B cell (primary cell): ENCODE data around the gene TAF8. TPM values are rescaled to one million over a fixed set of nuclear protein-coding genes. Genes with fewer than 3 reads are reported as not detected.
A peak's percentile ranks its signal among the peaks of the same experiment; 100 is the strongest.

Experiments
- ATAC-seq: fragments of 200-7000 bp; cut with Tn5 transposase; one replicate; pipeline ENCODE4 v1.10.0; 2021; ENCODE audit warnings: low read depth, mild to moderate bottlenecking, moderate number of reproducible peaks, moderate library complexity
- CTCF ChIA-PET: fragments of 350-600 bp; sonication (Branson Sonifier 250); formaldehyde crosslinking; loops from one replicate; lab custom pipeline; 2021; ENCODE audit warnings: antibody characterized with exemption, inconsistent platforms; lab: Charles Lee
- POLR2A ChIA-PET: fragments of 350-600 bp; sonication (Branson Sonifier 250); formaldehyde crosslinking; loops from one replicate; lab custom pipeline; 2021; ENCODE audit warnings: antibody characterized with exemption; lab: Charles Lee
- DNase-seq: peaks from one replicate; pipeline ENCODE4 v3.0.0; 2013
- H2AFZ ChIP-seq: 2 replicates; pipeline ENCODE4 v1.6.1; 2012; ENCODE audit warnings: mild to moderate bottlenecking, low read depth, low read length; ENCODE audit not compliant: insufficient read depth, poor library complexity, severe bottlenecking
- H3K27ac ChIP-seq, 2 donors: 1 replicate in 1 of 2; 2 replicates in 1 of 2; pipeline ENCODE4 v1.5.1; 2012 to 2013; ENCODE audit warnings: low read length in 2 of 2, mild to moderate bottlenecking in 2 of 2, moderate library complexity in 1 of 2
- H3K27me3 ChIP-seq, 4 experiments: fragments of 200-600 bp in 1 of 4; sonication (generic) in 1 of 4; replicated peaks in 1 of 4; 1 replicate in 2 of 4; 2 replicates in 2 of 4; pipeline versions ENCODE4 v1.6.1 to v1.7.0; 2013 to 2016; ENCODE audit warnings: low read length in 3 of 4, mild to moderate bottlenecking in 2 of 4, mixed read lengths in 1 of 4, moderate library complexity in 1 of 4; ENCODE audit not compliant: insufficient read depth in 4 of 4, control insufficient read depth in 3 of 4; ENCODE audit errors: control extremely low read depth in 1 of 4
- H3K36me3 ChIP-seq, 2 experiments: replicated peaks in 1 of 2; 1 replicate in 1 of 2; 2 replicates in 1 of 2; pipeline versions ENCODE4 v1.6.1 to v1.7.1; 2013; ENCODE audit warnings: low read length in 1 of 2; ENCODE audit not compliant: insufficient read depth in 2 of 2, control insufficient read depth in 1 of 2; ENCODE audit errors: control extremely low read depth in 1 of 2, extremely low read depth in 1 of 2
- H3K4me1 ChIP-seq, 2 donors: fragments of 200-600 bp in 1 of 2; sonication (generic) in 1 of 2; 1 replicate in 1 of 2; 2 replicates in 1 of 2; pipeline versions ENCODE4 v1.5.1 to v1.6.1; 2013 to 2017; ENCODE audit warnings: low read length in 2 of 2; ENCODE audit not compliant: control insufficient read depth in 2 of 2, insufficient read depth in 2 of 2
- H3K4me2 ChIP-seq: replicated peaks from 2 replicates; pipeline ENCODE3; 2012; ENCODE audit warnings: mild to moderate bottlenecking, low read depth, low read length; ENCODE audit not compliant: poor library complexity, severe bottlenecking
- H3K4me3 ChIP-seq, 5 experiments: fragments of 200-600 bp in 1 of 5; sonication (generic) in 1 of 5; 1 replicate in 3 of 5; 2 replicates in 2 of 5; pipeline versions ENCODE4 v1.5.1 to v1.7.0; 2011 to 2016; ENCODE audit warnings: low read length in 4 of 5, mild to moderate bottlenecking in 4 of 5, low read depth in 2 of 5, control low read depth in 1 of 5, moderate library complexity in 1 of 5; ENCODE audit not compliant: insufficient read depth in 1 of 5; ENCODE audit errors: control extremely low read depth in 1 of 5, extremely low read depth in 1 of 5
- H3K79me2 ChIP-seq: fragments of 200-600 bp; sonication (generic); one replicate; pipeline ENCODE4 v1.6.0; 2016; ENCODE audit warnings: low read length; ENCODE audit not compliant: control insufficient read depth, insufficient read depth
- H3K9ac ChIP-seq: fragments of 200-600 bp; sonication (generic); 2 replicates; pipeline ENCODE4 v1.6.1; 2017; ENCODE audit warnings: mild to moderate bottlenecking, low read length, moderate library complexity
- H3K9me3 ChIP-seq, 3 donors: one replicate each; pipeline versions ENCODE4 v1.6.1 to v1.7.1; 2013; ENCODE audit warnings: low read length in 2 of 3; ENCODE audit not compliant: control insufficient read depth in 2 of 3, insufficient read depth in 1 of 3; ENCODE audit errors: control extremely low read depth in 1 of 3
- H4K20me1 ChIP-seq: 2 replicates; pipeline ENCODE4 v1.6.0; 2012; ENCODE audit warnings: mild to moderate bottlenecking, low read length; ENCODE audit not compliant: insufficient read depth, control insufficient read depth, poor library complexity, severe bottlenecking
- H3K27ac Mint-ChIP-seq: one replicate; pipeline ENCODE4 v1.8.0; 2021; ENCODE audit warnings: mixed read lengths
- H3K27me3 Mint-ChIP-seq: one replicate; pipeline ENCODE4 v1.8.0; 2021; ENCODE audit warnings: mixed read lengths
- H3K4me1 Mint-ChIP-seq: one replicate; pipeline ENCODE4 v1.8.0; 2021; ENCODE audit warnings: mixed read lengths
- H3K4me3 Mint-ChIP-seq: one replicate; pipeline ENCODE4 v1.8.0; 2021; ENCODE audit warnings: mixed read lengths
- H3K9me3 Mint-ChIP-seq: one replicate; pipeline ENCODE4 v1.8.0; 2022; ENCODE audit warnings: mixed read lengths; ENCODE audit not compliant: insufficient read depth
- CTCF ChIP-seq: fragments of 200-600 bp; IDR thresholded peaks from one replicate; pipeline ENCODE4 v1.8.0; 2022; ENCODE audit warnings: antibody characterized with exemption, mild to moderate bottlenecking
- EZH2 ChIP-seq: IDR thresholded peaks from 2 replicates; pipeline ENCODE4 v1.6.1; 2012; ENCODE audit warnings: borderline replicate concordance, low read depth, mild to moderate bottlenecking, moderate library complexity, low read length; ENCODE audit not compliant: insufficient read depth, poor library complexity, severe bottlenecking
- WGBS: methylation state at CpG from one replicate; pipeline ENCODE4 v1.1.5; 2013; ENCODE audit warnings: missing lambda C conversion rate; ENCODE audit not compliant: insufficient coverage; 5-methylcytosine and 5-hydroxymethylcytosine counted together
- intact Hi-C: fragments of 100-400 bp; cut with micrococcal nuclease; formaldehyde crosslinking; loops from one replicate; pipeline ENCODE4 v1.10.0; 2022
- polyA plus RNA-seq: library from polyadenylated mRNA; depleted of rRNA; stranded (reverse); fragments of >200 nt; gene quantifications from 2 replicates; pipeline ENCODE4 v1.2.3, GENCODE V29; 2012
- total RNA-seq, 2 donors: library from RNA; stranded (reverse); fragments of 120-200 nt in 1 of 2; gene quantifications; 1 replicate in 1 of 2; 2 replicates in 1 of 2; pipeline versions ENCODE4 v1.2.3 to v1.2.4, GENCODE V29; 2013 to 2022

Gene TAF8
- total and polyA plus RNA-seq, 2 donors (not counting 1 experiment from before 2014, with no cell fraction given) = 30.6 to 67.0 TPM

- H3K79me2 ChIP-seq = peaks cover 90% of the 10 kb centered on the region
- DNase-seq (peak; percentile 86), ATAC-seq (peak; percentile 46)
- H3K27me3 ChIP-seq = no peaks in the 10 kb centered on the region
- H3K4me3 Mint-ChIP-seq = peak overlapping the region; percentile 77
- ChIA-PET POLR2A (interaction anchor here (0.5 to 1.5 kb wide), 4 partner anchors 12 to 101 kb away, joined by 4 to 6 read pairs (median 4); partner anchors contain the start of genes BYSL and MED20), CTCF (interaction anchor here (0.6 to 3.6 kb wide), 6 partner anchors 10 to 236 kb away, joined by 3 to 23 read pairs (median 5); no protein-coding TSS in a partner anchor)
- no peaks in the 10 kb centered on the region for H3K27me3 Mint-ChIP-seq
- peak overlapping the region; percentile 48 for H3K9ac ChIP-seq
- H3K36me3 ChIP-seq = peaks cover 0 to 12% of the 10 kb centered on the region in 2 experiments
- 71% methylated on average over 2 of the region's 12 CpGs for WGBS
- intact Hi-C loops = loop anchor here (1.0 to 10.0 kb wide), 7 partner anchors 15 to 297 kb away; partner anchors contain the start of genes BYSL, CCND3 and MED20
- H3K9me3 ChIP-seq = no peaks in the 10 kb centered on the region
- peaks cover 74 to 78% of the 10 kb centered on the region in 2 donors for H3K4me1 ChIP-seq
- peak overlapping the region; percentile 54 for H2AFZ ChIP-seq
- peak overlapping the region; percentile 95 for H3K27ac Mint-ChIP-seq
- H4K20me1 ChIP-seq = peaks cover 74% of the 10 kb centered on the region
- peaks cover 77% of the 10 kb centered on the region for H3K4me1 Mint-ChIP-seq
- no peak for TF ChIP-seq EZH2
- TF ChIP-seq CTCF = peak; percentile 13
- H3K9me3 Mint-ChIP-seq = peaks cover 2% of the 10 kb centered on the region
- peak overlapping the region in 3 of 5 experiments; percentile 4 to 46 (median 17) for H3K4me3 ChIP-seq
- H3K27ac ChIP-seq = peak overlapping the region; percentile 79 to 93
- peak overlapping the region; percentile 74 for H3K4me2 ChIP-seq
These were observed 28.2 kb upstream of the TAF8 start for GRCh38 chr6:42021847-42022754.
